K562 (cell line): Measurements from ENCODE around the gene EIF2S2.

ENCODE experiments used
- CTCF ChIP-seq, 3 experiments: IDR thresholded peaks in 2 of 3; conservative IDR thresholded peaks in 1 of 3; 2 replicates each; pipeline ENCODE4 v1.5.1; 2011 to 2012; ENCODE audit warnings: low read length in 3 of 3, mild to moderate bottlenecking in 3 of 3, control low read depth in 2 of 3, improper control_type of control experiment in 1 of 3, inconsistent platforms in 1 of 3, low read depth in 1 of 3, mixed read lengths in 1 of 3, moderate library complexity in 1 of 3; ENCODE audit not compliant: insufficient read depth in 2 of 3
- THAP7 ChIP-seq: fragments of 250-450 bp; sonication (Bioruptor Pico); IDR thresholded peaks from 2 replicates; pipeline ENCODE4 v1.5.0; 2021
- USF2 ChIP-seq: sonication (generic); formaldehyde crosslinking; IDR thresholded peaks from 2 replicates; pipeline ENCODE4 v1.5.0; 2020; ENCODE audit warnings: missing genetic modification reagents

DNA sequence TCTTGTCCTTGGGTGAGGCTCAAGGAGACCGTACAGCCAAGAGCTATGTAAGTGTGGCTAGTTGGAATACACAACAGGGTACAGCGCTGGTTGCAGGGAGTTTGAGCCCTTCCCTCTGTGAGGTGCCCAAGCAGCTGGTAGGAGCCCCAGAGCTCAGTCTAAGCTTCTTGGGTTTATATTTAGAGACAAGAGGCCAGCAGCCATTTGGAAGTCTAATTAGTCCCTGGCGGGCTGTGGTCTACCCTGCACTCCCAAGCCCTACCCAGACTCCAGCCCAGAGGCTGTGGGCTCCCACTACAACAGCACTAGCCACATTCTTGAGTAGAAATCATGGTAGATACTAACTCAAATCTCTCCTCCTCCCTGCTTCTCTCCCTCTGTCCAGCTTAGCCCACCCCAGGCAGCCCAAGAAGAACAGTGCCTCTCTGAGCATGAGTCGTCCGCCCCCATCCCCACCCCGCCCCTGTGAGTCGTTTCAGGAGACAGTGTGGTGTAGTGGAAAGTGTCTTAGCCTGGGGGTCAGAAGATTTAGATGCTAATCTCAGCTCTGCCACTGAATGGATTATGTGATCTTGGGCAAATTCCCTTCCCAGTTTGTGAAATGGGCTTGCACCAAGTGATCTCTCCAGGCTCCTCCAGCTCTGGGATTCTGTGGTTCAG, 37.8 kb downstream of the EIF2S2 start:
- TF ChIP-seq THAP7 (CRISPR knock-in tag) = no peak
- no peak for TF ChIP-seq USF2 (CRISPR knock-in tag)
- TF ChIP-seq CTCF (IDR thresholded peaks at IDR 0.05 in 2 of 3, conservative IDR thresholded peaks at IDR 0.05 in 1 of 3; ENCODE audit: insufficient read depth in 2 of 3, low read depth in 1 of 3, low read length in 3 of 3) = no peak
